OCI-LY3 (cell line): ENCODE data around the gene BICRA.
A peak's percentile ranks its signal among the peaks of the same experiment; 100 is the strongest.

Experiments
- H2AFZ ChIP-seq: fragments of 200-600, 300-600 bp; shearing (Covaris generic); 2 replicates; pipeline ENCODE4 v1.6.0; 2014; ENCODE audit warnings: antibody characterized with exemption, low read depth, low read length
- H3K27ac ChIP-seq: fragments of 200-600, 300-600 bp; sonication (generic); 2 replicates; pipeline ENCODE4 v1.5.1; 2014; ENCODE audit warnings: mild to moderate bottlenecking, low read length, moderate library complexity, mixed read lengths
- H3K27me3 ChIP-seq: fragments of 200-600, 300-600 bp; sonication (generic); 2 replicates; pipeline ENCODE4 v1.6.1; 2014; ENCODE audit warnings: low read depth, low read length, mixed read lengths
- H3K36me3 ChIP-seq: fragments of 200-600, 300-600 bp; sonication (generic); replicated peaks from 2 replicates; pipeline ENCODE3; 2014; ENCODE audit warnings: low read depth, low read length, mixed read lengths
- H3K4me1 ChIP-seq: fragments of 300-600, 200-600 bp; sonication (generic); 2 replicates; pipeline ENCODE4 v1.6.1; 2014; ENCODE audit warnings: low read length, mixed read lengths
- H3K4me2 ChIP-seq: fragments of 200-600, 300-600 bp; sonication (generic); 2 replicates; pipeline ENCODE4 v1.6.1; 2014; ENCODE audit warnings: low read length, mixed read lengths
- H3K4me3 ChIP-seq: fragments of 300-600, 200-600 bp; sonication (generic); 2 replicates; pipeline ENCODE4 v1.5.1; 2014; ENCODE audit warnings: antibody characterized with exemption, mild to moderate bottlenecking, low read length, moderate library complexity
- H3K79me2 ChIP-seq: fragments of 300-600, 200-600 bp; shearing (Covaris generic); 2 replicates; pipeline ENCODE4 v1.6.1; 2014; ENCODE audit warnings: mild to moderate bottlenecking, low read length, mixed read lengths
- H3K9ac ChIP-seq: fragments of 300-600, 200-600 bp; shearing (Covaris generic); 2 replicates; pipeline ENCODE4 v1.6.0; 2014; ENCODE audit warnings: mild to moderate bottlenecking, low read length, moderate library complexity
- H3K9me3 ChIP-seq: fragments of 200-600, 300-600 bp; shearing (Covaris generic); 2 replicates; pipeline ENCODE4 v1.6.1; 2014; ENCODE audit warnings: low read length, mixed read lengths; ENCODE audit not compliant: insufficient read depth
- H4K20me1 ChIP-seq: fragments of 200-600, 300-600 bp; sonication (generic); 2 replicates; pipeline ENCODE4 v1.6.1; 2016; ENCODE audit warnings: low read length, mixed read lengths; ENCODE audit not compliant: insufficient read depth
- EZH2phosphoT487 ChIP-seq: fragments of 200-600 bp; shearing (Covaris generic); IDR thresholded peaks from 2 replicates; pipeline ENCODE4 v1.6.1; 2018; ENCODE audit warnings: antibody characterized with exemption, mixed run types, low read depth
- TF ChIP-seq, protein P1 (sequence below): fragments of 200-600, 300-600 bp; sonication (generic); IDR thresholded peaks from 2 replicates; pipeline ENCODE4 v1.5.1; 2014; ENCODE audit warnings: antibody characterized with exemption, low read length, low read depth

BICRA gene

DNA sequence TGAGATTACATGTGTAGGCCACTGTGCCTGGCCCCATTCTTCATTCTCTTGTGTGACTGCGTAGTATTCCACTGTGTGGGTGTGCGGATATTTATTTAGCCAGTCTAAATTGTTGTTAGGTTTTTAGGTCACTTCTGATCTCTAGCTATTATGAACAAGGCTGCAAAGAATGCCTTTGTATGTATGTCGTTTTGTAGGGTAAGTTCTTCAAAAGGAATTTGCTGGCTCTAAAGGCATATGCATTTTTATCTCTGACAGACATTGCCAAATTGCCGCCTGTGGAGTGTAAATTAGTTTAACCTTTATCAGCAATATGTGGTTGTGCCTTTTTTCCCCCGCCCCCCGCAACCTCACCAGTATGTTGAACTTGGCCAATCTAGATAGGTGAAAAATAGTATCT, 74.0 kb downstream of the BICRA start:
- H3K4me2 ChIP-seq: no peak overlapping the region
- no peak overlapping the region for H2AFZ ChIP-seq
- H4K20me1 ChIP-seq: peaks cover 3% of the 10 kb centered on the region; the same call in 1 of the 2 replicates
- peaks cover 10% of the 10 kb centered on the region for H3K4me1 ChIP-seq
- H3K4me3 ChIP-seq: no peak overlapping the region
- H3K27ac ChIP-seq: no peak overlapping the region
- TF ChIP-seq, protein P1, sequence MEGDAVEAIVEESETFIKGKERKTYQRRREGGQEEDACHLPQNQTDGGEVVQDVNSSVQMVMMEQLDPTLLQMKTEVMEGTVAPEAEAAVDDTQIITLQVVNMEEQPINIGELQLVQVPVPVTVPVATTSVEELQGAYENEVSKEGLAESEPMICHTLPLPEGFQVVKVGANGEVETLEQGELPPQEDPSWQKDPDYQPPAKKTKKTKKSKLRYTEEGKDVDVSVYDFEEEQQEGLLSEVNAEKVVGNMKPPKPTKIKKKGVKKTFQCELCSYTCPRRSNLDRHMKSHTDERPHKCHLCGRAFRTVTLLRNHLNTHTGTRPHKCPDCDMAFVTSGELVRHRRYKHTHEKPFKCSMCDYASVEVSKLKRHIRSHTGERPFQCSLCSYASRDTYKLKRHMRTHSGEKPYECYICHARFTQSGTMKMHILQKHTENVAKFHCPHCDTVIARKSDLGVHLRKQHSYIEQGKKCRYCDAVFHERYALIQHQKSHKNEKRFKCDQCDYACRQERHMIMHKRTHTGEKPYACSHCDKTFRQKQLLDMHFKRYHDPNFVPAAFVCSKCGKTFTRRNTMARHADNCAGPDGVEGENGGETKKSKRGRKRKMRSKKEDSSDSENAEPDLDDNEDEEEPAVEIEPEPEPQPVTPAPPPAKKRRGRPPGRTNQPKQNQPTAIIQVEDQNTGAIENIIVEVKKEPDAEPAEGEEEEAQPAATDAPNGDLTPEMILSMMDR: no peak
- TF ChIP-seq EZH2phosphoT487: no peak
- no peaks in the 10 kb centered on the region for H3K27me3 ChIP-seq
- H3K9me3 ChIP-seq: no peaks in the 10 kb centered on the region
- no peaks in the 10 kb centered on the region for H3K79me2 ChIP-seq
- no peak overlapping the region for H3K9ac ChIP-seq
- H3K36me3 ChIP-seq: peaks cover 9% of the 10 kb centered on the region

DNA sequence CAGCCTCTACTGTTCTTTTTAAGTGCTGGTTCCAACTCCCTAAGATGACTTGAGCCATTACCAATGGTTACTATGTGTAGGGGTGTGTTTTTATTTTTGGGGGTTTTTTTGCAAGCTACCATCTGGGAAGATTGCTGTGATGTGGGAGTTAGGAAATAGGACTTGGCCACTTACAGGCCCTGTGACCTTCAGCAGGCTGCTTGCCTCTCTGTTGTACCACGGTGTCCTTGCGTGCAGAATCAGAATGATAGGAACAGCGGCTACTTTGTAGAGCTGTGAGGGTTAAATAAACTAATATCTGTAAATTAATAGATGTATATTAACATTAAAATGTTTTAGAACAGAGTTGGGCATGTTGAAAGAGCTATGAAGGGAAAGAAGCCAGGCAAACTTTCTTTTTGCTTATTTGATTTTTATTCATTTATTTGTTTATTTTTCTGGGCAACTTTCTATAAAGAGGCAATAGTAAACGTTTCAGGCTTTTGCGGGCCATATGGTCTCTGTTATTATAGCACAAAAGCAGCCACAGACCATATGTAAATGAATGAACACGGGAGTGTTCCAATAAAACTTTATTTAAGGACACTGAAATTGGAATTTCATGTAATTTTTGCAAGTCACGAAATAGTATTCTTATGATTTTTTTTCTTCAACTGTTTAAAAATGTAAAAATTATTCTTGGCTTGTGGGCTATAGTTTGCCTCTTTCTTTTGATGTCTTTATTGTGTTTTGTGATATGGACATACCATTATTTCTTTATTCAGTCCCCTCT, 77.9 kb downstream of the BICRA start:
- Histone ChIP-seq H3K9me3 (no peaks in the 10 kb centered on the region), H3K4me2 (no peak overlapping the region), H3K4me3 (no peak overlapping the region), H3K36me3 (no peaks in the 10 kb centered on the region), H3K27me3 (no peaks in the 10 kb centered on the region), H3K9ac (no peak overlapping the region), H2AFZ (no peak overlapping the region), H3K79me2 (no peaks in the 10 kb centered on the region), H4K20me1 (no peaks in the 10 kb centered on the region; the same call in 1 of the 2 replicates), H3K4me1 (peaks cover 12% of the 10 kb centered on the region), H3K27ac (no peak overlapping the region)
- TF ChIP-seq, protein P1: no peak
- no peak for TF ChIP-seq EZH2phosphoT487

DNA sequence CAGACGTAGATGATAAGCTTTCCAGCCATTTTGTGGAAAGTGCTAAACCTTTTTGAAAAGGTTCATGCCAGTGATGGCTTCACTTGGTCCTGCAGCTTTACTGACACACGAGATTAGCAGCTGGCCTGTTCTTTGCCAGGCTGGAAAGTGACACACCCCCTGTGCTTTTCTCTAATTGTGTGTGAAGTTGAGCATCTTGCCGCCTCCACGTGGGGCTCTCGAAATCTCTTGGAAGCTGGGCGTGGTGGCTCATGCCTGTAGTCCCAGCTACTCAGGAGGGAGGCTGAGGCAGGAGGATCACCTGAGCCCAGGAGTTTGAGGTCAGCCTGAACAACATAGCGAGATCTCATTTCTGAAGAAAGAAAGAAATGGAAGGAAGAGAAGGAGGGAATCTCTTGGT, 79.0 kb downstream of the BICRA start:
- peaks cover 12% of the 10 kb centered on the region for H3K4me1 ChIP-seq
- no peaks in the 10 kb centered on the region for H3K27me3 ChIP-seq
- H3K4me2 ChIP-seq: peak overlapping the region; percentile 0; the same call in 1 of the 2 replicates
- H3K79me2 ChIP-seq: no peaks in the 10 kb centered on the region
- no peak overlapping the region for H2AFZ ChIP-seq
- no peak overlapping the region for H3K27ac ChIP-seq
- H3K9ac ChIP-seq: no peak overlapping the region
- H4K20me1 ChIP-seq: no peaks in the 10 kb centered on the region; the same call in 1 of the 2 replicates
- no peak overlapping the region for H3K4me3 ChIP-seq
- no peak for TF ChIP-seq EZH2phosphoT487
- TF ChIP-seq, protein P1: no peak
- H3K36me3 ChIP-seq: peaks cover 5% of the 10 kb centered on the region
- no peaks in the 10 kb centered on the region for H3K9me3 ChIP-seq

DNA sequence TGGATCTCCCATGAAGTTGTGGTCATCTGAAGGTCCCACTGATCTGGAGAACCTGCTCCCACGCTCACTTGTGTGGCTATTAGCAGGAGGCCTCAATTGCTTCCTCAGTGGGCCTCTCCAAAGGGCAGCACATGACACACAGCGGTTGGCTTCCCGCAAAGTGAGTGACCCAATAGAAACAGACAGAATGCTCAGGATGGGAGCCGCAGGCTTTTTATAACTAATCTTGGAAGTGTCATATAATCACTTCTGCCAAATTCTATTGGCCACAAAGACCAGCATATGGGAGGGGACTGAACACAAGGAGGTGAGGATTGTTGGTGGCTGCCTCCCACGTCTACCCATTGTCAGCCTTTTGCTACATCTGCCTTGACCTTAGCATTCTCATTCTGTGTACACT, 82.2 kb downstream of the BICRA start:
- peaks cover 12% of the 10 kb centered on the region for H3K4me1 ChIP-seq
- no peak for TF ChIP-seq EZH2phosphoT487
- TF ChIP-seq, protein P1: no peak
- no peaks in the 10 kb centered on the region for H3K27me3 ChIP-seq
- no peak overlapping the region for H3K27ac ChIP-seq
- H3K4me3 ChIP-seq: no peak overlapping the region
- H3K79me2 ChIP-seq: no peaks in the 10 kb centered on the region
- no peaks in the 10 kb centered on the region; the same call in 1 of the 2 replicates for H4K20me1 ChIP-seq
- no peaks in the 10 kb centered on the region for H3K9me3 ChIP-seq
- no peak overlapping the region for H3K9ac ChIP-seq
- H3K4me2 ChIP-seq: no peak overlapping the region
- peaks cover 6% of the 10 kb centered on the region for H3K36me3 ChIP-seq
- H2AFZ ChIP-seq: no peak overlapping the region
